Heart left ventricle (tissue), 13 donors: ENCODE results near the gene KCNE5.

Experiments used
- CTCF ChIP-seq, 12 donors: fragments of 200-600 bp; sonication (generic) in 4 of 12; IDR thresholded peaks; one replicate each; pipeline versions ENCODE4 v1.5.0 to v1.8.0; 2018 to 2022; ENCODE audit warnings: antibody characterized with exemption in 12 of 12, mild to moderate bottlenecking in 5 of 12
- POLR2A ChIP-seq, 2 donors: fragments of 450-650 bp; IDR thresholded peaks; one replicate each; pipeline ENCODE4 v1.6.1; 2017; ENCODE audit warnings: antibody characterized with exemption in 2 of 2, mild to moderate bottlenecking in 2 of 2, moderate library complexity in 2 of 2
- donor health status: ischemic (EF 13 %, LVEDD 7.1; RV severe dilation, severe dysfunction).
- donor health status: DM: no; HTN: yes; CAD: no.
- donor health status: DM: no; HTN: no; CAD: no.
- donor health status: ischemic (EF 25% LVEDD 6.9; RV normal size, moderate dysfunction).
- donor health status: ischemic (EF 25% LVEDD 5.7; RV mildly dilated, moderate dysfunction).
- donor health status: ischemic (EF 35%, LVEDD 5.7; RV mildly dilated, moderate dysfunction).
- donor health status: nonischemic (EF 11% LVEDD 7.7; RV severe dilation, severe dysfunction).
- donor health status: DM: yes; HTN: yes; CAD: no.
- donor health status: PGD.
- donor health status: ischemic (EF 29% LVEDD 5.4; RV normal size, mild dysfunction).
- donor health status: nonischemic (EF 23%, LVEDD 6.1; RV moderate dilation, normal function).

- TF ChIP-seq CTCF (IDR thresholded peaks at IDR 0.05) (no peak), POLR2A (IDR thresholded peaks at IDR 0.05) (no peak)
Observed at GRCh38 chrX:109629310-109629709, 4.3 kb upstream of the KCNE5 start.
